Glomerular visceral epithelial cell (primary cell): ENCODE measurements around the gene CUL4A.
A peak's percentile ranks its signal among the peaks of the same experiment; 100 is the strongest.

Source experiments
- DNase-seq: peaks from one replicate; pipeline ENCODE4 v3.0.0-alpha.2; 2016; ENCODE audit errors: extremely low spot score

The CUL4A gene

DNA sequence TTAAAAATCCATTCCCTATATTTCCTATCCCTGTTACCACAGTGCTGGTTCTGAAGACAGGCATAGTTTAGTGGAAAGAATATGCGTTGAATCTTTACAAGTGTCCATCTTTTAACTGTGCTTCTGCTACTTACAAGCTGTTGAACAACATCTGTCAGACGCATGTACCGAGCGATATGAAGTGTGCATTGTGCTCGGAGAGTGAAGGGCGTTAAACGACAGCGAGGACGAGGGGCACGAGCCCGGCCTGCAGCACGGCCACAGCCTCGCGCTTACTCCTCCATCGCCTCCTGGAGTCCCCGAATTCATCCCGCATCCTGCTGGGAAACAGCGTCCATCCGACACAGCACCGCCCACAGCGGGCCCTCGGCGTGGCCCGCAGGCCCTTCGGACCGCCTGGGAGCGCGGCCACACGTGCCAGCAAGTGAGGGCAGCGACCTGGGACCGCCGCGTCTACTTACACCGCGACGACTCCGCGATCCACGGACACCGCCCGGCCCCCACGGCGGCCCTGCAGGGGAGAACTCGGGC lies 1.5 kb upstream of the CUL4A start:
- DNase-seq, result peak; percentile 42

GRCh38 chr13:113208421-113209335 lies 735 bp upstream of the CUL4A start, which contains the start of gene PCID2:
Gene PCID2, minus strand, starts transcription at chr13:113208669. Its CDS starts 35 bp downstream, at chr13:113208634.
- DNase-seq, result peak; percentile 89

GRCh38 chr13:113209759-113210421 lies 477 bp downstream of the CUL4A start:
- peak; percentile 44 for DNase-seq

DNA sequence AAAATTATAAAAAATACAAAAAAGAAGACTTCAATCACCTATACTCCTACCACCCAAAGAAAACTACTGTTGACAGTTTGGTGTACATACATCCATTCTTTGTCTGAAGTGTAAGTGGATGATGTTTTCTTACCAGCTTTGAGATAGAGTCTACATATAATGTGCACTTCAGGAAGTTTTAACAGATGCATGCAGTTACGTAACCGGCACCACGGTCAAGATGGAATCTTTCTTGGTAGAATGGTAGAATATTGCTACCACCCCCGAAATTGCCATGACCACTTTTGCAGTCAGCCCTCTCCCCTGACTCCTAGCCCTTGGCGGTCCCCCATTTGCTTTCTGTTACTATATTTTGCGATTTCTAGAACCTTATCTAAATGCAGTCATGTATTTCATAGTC lies 1.4 kb downstream of the CUL4A start:
- no peak for DNase-seq

DNA sequence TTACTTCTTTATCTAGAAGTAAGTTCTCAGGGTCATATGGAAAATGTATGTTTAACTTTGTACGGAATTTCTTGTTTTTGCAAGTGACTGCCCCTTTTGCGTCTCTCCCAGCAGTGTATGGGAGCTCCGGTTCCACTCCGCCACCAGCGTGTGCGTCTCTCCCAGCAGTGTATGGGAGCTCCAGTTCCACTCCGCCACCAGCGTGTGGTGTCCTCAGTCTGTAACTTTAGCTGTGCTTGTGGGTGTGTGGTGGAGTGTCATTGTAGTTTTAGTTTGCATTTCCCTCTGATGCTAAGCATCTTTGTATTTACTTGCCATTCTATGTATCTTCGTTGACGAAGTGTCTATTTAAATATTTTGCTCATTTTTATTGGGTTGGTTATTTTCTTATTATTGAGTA lies 2.4 kb downstream of the CUL4A start:
- DNase-seq, result no peak

- peak; percentile 50 for DNase-seq
Measured at GRCh38 chr13:113216254-113217048, 7.0 kb downstream of the CUL4A start.

DNA sequence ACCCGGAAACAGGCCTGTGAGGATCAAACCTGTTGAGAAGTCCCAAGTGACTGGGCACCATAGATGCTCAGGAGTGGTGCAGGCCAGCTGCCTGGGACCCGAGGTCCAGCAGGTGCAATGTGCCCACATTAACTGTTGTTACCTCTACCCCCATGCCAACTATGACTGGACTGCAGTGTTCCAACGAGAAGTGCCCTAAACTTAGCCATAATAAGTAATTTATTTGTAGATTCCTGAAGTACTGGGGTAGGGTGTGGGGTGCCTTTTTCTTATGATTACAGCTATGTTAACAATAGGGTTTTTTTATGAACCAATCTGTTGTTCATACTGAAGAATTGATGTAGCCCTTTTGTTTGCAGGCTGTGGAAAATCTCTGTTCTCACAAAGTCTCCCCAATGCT lies 9.2 kb downstream of the CUL4A start:
- no peak for DNase-seq

DNA sequence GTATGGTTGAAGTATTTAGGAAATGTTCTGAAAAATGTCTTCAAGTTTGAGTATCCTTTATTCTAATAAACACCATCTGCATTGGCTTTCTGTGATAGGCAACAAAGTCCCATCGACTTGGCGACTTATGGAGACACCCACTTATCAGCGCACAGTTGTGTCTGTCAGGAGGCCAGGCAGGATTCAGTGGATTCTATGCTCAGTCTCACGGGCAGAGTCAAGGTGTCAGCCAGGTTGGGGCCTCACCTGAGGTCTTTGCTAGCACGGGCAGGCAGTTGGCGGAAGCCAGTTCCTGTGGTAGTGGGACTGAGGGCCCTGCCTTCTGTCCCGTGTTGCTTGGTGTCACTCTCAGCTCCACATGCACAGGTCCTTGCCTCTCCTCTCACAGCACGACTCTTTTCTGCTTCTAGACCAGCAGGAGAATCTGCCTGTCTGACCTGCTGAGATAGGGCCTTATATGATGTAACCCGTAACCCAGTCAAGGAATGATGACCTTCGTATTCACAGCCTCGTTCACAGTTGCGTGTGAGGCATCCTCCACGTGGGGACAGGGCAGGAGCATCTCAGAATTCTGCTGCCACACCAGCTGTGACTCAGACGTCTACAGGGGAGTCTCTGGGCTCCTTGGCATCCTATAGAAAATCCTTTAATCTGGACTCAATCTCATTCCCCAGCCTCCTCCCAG lies 10.0 kb downstream of the CUL4A start:
- no peak for DNase-seq

GRCh38 chr13:113220141-113220598 lies 10.8 kb downstream of the CUL4A start:
- no peak for DNase-seq

- DNase-seq, result no peak
Measured at GRCh38 chr13:113220877-113221276, 11.5 kb downstream of the CUL4A start.

DNA sequence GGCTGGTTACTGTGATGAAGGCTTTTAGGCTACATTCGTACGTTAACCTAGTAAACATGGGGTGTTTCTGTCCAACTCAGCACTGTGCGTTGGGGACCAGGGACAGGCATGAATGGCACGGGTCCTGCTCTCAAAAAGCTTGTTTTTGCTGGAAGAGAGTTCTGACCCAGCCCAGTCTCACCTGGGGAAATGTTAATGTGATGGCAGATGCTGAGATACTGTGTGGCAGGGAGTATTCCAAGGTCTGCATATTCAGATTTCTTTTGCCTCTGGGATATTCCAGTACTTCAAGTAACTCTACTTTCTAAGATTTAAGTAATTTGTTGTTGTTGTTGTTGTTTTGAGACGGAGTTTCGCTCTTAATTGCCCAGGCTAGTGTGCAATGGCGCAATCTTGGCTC lies 13.7 kb downstream of the CUL4A start:
- DNase-seq, result no peak

DNA sequence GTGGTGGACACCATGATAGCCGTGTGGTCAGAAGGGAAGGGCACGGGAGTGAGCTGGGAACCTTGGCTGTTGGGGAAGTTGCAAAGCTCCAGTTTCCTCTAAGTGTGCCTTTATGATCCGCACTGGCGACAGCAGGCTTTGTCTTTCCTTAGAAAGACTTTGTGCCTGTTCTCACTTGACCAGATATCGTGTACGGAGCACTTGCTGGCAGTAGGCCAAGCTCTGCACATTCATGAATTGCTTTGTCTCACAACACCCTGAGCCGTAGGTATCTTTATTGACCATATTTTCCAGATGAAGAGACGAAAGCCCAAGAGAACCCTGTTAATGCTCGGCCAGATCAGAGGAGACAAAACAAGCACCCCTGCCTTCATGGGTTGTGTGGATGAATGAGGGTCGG lies 15.1 kb downstream of the CUL4A start:
- DNase-seq, result no peak

- no peak for DNase-seq
Measured at GRCh38 chr13:113225515-113225914, 16.1 kb downstream of the CUL4A start.

- no peak for DNase-seq
Measured at GRCh38 chr13:113226873-113227450, 17.5 kb downstream of the CUL4A start.

- no peak for DNase-seq
Measured at GRCh38 chr13:113229161-113229560, 19.7 kb downstream of the CUL4A start.

DNA sequence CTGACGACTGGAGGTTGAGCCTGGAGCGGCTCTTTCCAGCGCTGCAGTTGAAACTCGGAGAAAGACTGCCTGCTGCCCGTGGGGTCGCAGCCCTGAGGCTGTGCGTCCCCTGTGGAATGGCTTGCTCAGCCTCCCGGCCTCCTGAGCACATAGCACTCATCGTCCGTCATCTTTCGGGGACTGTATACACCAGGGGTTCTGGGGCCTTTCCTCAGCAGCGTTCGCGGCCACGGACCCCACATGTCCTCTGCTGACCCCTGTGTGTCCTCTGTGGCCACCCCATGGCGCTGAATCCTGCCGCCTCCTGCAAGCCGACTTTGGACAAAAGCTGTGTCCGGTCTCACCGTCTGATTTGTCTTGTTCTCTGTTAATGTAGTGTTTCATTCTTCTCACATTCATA lies 20.4 kb downstream of the CUL4A start:
- DNase-seq, result no peak

GRCh38 chr13:113231306-113232207 lies 22.1 kb downstream of the CUL4A start:
- no peak for DNase-seq

DNA sequence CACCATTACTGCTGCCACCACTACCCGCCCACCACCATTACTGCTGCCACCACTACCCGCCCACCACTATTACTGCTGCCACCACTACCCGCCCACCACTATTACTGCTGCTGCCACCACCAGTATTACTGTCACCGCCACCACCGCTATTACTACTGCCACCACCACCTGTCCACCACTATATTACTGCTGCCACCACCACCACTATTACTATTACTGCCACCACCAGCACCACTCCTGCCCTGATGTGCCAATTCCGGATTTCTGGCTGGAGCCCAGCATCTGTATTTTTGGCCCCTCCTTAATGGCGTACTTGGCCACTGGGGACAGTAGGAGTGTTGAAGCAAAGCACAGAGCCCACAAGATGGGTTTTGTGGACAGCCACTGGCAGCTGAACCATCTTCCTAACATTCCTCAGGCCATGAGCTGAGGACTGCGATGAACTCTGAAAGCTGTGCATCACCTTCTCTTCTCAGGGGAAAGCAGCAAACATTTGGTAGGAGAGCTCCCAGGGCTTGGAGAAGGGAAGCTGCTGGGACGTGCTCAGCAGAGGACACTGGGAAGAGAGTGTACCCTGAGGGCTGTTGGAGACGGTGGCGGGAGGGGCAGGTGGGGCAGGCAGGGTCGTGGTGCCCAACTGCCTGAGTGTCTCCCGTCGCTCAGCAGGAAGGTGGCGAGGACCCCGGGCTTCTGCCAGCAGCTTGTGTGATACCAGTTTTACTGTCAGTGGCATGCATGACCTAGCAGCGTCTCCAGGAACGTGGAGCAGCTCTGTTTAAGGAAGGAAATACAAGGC lies 23.0 kb downstream of the CUL4A start:
- no peak for DNase-seq

GRCh38 chr13:113233101-113233500 lies 23.7 kb downstream of the CUL4A start:
- no peak for DNase-seq
